ENCODE results near the gene SFXN4. TPM values are rescaled to one million over a fixed set of nuclear protein-coding genes. Genes with fewer than 3 reads are reported as not detected.
"Not testable (repeated sequence)": the region's sequence is repeated elsewhere in the genome, so short reads cannot be mapped to it uniquely, and the experiment has no call there.

The SFXN4 gene
- total RNA-seq, 3 donors from 2014 or later (not counting 1 experiment from before 2014, with no cell fraction given) = 5.5 to 13.7 (median 8.1) TPM

DNA sequence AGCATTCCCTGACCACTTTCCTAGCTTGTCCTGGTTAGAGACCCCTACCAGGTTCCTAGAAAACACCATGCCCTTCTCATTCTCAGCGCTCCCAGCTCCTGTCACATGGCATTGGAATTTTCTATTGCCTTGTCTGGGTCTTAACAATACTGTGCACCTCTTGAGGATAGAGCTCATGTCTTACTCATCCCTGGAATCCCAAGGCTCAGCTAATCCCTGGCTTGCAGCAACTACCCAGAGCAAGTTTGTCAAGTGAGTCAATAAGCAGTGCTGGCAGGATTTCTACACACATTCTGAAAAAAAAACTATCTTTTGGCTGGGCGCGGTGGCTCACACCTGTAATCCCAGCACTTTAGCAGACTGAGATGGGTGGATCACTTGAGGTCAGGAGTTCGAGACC lies 24.8 kb upstream of the SFXN4 start:
- no peaks in the 10 kb centered on the region for H3K27me3 ChIP-seq (ENCODE audit: control insufficient read depth, insufficient read depth, low read length)
- Mint-ChIP-seq H3K4me3 (no peak overlapping the region), H3K9me3 (no peaks in the 10 kb centered on the region), H3K4me1 (peaks cover 10 to 12% of the 10 kb centered on the region in 2 donors), H3K36me3 (no peaks in the 10 kb centered on the region), H3K27me3 (ENCODE audit: low read depth in 2 of 2) (peaks cover 0 to 12% of the 10 kb centered on the region in 2 donors), H3K27ac (peak overlapping the region in 1 of 2 donors; percentile 18)
- 92% methylated on average over 4 of the region's 4 CpGs for WGBS (ENCODE audit: insufficient coverage)
- no peak overlapping the region for H3K4me3 ChIP-seq (ENCODE audit: low read length)
- ATAC-seq (no peak), DNase-seq (no peak)
- no peaks in the 10 kb centered on the region for H3K36me3 ChIP-seq (ENCODE audit: control insufficient read depth, insufficient read depth, low read length)
- no peak overlapping the region for H3K27ac ChIP-seq (ENCODE audit: low read length)
- H3K9me3 ChIP-seq (ENCODE audit: control insufficient read depth, insufficient read depth, low read length) = no peaks in the 10 kb centered on the region
- peaks cover 14% of the 10 kb centered on the region for H3K4me1 ChIP-seq (ENCODE audit: control insufficient read depth, insufficient read depth, low read length)
- TF ChIP-seq, protein P1, sequence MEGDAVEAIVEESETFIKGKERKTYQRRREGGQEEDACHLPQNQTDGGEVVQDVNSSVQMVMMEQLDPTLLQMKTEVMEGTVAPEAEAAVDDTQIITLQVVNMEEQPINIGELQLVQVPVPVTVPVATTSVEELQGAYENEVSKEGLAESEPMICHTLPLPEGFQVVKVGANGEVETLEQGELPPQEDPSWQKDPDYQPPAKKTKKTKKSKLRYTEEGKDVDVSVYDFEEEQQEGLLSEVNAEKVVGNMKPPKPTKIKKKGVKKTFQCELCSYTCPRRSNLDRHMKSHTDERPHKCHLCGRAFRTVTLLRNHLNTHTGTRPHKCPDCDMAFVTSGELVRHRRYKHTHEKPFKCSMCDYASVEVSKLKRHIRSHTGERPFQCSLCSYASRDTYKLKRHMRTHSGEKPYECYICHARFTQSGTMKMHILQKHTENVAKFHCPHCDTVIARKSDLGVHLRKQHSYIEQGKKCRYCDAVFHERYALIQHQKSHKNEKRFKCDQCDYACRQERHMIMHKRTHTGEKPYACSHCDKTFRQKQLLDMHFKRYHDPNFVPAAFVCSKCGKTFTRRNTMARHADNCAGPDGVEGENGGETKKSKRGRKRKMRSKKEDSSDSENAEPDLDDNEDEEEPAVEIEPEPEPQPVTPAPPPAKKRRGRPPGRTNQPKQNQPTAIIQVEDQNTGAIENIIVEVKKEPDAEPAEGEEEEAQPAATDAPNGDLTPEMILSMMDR (IDR thresholded peaks at IDR 0.05) = no peak
- intact Hi-C loops (cut with micrococcal nuclease) = no loop called here

DNA sequence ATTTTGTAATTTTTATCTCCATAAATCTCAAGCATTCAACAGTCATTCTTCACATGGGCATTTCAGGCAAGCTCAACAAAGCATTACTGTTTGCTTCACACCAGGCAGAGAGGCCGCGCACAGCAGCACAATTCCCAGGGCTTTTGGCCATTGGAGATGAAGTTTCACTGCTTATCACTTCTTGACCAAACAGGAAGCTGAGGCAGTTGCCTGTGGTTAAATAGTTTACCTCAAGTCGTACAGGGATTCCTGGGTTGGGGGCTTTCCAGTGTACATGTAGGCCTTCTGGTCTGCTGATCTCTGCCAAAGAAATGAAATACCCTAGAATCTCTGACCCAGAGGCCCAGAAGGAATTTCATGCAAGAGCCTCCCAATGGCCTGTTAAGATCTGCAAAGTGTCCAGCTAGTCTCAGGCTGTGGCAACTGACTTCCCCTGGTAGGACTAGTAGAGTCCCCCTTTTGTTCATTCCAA lies 24.3 kb upstream of the SFXN4 start:
- H3K27ac ChIP-seq (ENCODE audit: low read length) = no peak overlapping the region
- no peaks in the 10 kb centered on the region for H3K36me3 Mint-ChIP-seq
- peaks cover 10 to 12% of the 10 kb centered on the region in 2 donors for H3K4me1 Mint-ChIP-seq
- no peak overlapping the region for H3K4me3 Mint-ChIP-seq
- no peak overlapping the region for H3K4me3 ChIP-seq (ENCODE audit: low read length)
- 9% methylated on average over 3 of the region's 3 CpGs for WGBS (ENCODE audit: insufficient coverage)
- DNase-seq (peak in 1 of 2 donors; percentile 49), ATAC-seq (peak; percentile 30 to 92 (median 53))
- H3K36me3 ChIP-seq (ENCODE audit: control insufficient read depth, insufficient read depth, low read length) = no peaks in the 10 kb centered on the region
- TF ChIP-seq, protein P1 (IDR thresholded peaks at IDR 0.05) = no peak
- H3K9me3 Mint-ChIP-seq = no peaks in the 10 kb centered on the region
- peaks cover 14% of the 10 kb centered on the region for H3K4me1 ChIP-seq (ENCODE audit: control insufficient read depth, insufficient read depth, low read length)
- H3K27me3 Mint-ChIP-seq (ENCODE audit: low read depth in 2 of 2) = peaks cover 0 to 12% of the 10 kb centered on the region in 2 donors
- H3K9me3 ChIP-seq (ENCODE audit: control insufficient read depth, insufficient read depth, low read length) = no peaks in the 10 kb centered on the region
- intact Hi-C loops (cut with micrococcal nuclease) = no loop called here
- peak overlapping the region in 1 of 2 donors; percentile 18 for H3K27ac Mint-ChIP-seq
- H3K27me3 ChIP-seq (ENCODE audit: control insufficient read depth, insufficient read depth, low read length) = no peaks in the 10 kb centered on the region

DNA sequence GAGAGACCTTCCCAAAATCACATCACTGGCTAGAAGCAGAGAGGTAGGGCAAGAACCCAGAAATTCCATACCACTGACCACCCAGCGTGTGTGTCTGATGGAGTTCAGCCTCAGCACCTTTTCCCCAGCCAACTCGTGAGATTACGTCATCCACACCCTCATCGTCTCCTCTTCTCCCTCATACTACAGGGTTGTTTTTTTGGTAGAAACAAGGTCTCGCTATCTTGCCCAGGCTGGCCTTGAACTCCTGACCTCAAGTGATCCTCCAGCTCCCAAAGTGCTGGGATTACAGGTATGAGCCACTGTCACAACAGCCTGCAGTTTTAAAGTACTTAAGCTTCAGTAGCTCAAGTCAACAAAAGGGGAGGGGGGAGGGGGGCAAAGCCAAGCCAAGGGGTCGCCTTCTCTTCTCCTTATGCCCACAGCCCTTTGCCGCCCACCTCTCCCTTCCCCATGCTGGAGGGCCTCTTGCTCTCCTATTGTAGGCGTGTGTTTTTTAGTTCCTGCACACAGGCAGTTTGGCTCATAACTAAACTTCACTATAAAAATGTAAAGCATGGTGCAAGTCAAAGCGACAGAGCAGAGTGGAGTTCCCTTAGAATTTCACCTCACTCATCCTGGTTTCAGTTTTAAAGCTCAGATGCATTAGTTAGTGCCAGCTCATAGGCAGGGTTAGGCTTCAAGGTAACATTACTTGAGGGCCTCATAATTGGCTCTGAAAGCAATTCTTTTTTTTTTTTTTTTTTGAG lies 18.3 kb upstream of the SFXN4 start:
- no peaks in the 10 kb centered on the region for H3K36me3 ChIP-seq (ENCODE audit: control insufficient read depth, insufficient read depth, low read length)
- no peak overlapping the region for H3K4me3 ChIP-seq (ENCODE audit: low read length)
- TF ChIP-seq, protein P1 (IDR thresholded peaks at IDR 0.05) = no peak
- DNase-seq (no peak), ATAC-seq (no peak)
- no peaks in the 10 kb centered on the region for H3K9me3 ChIP-seq (ENCODE audit: control insufficient read depth, insufficient read depth, low read length)
- Mint-ChIP-seq H3K4me1 (no peaks in the 10 kb centered on the region), H3K9me3 (no peaks in the 10 kb centered on the region), H3K4me3 (no peak overlapping the region), H3K27me3 (ENCODE audit: low read depth in 2 of 2) (peaks cover 0 to 2% of the 10 kb centered on the region in 2 donors), H3K36me3 (no peaks in the 10 kb centered on the region), H3K27ac (no peak overlapping the region)
- no peaks in the 10 kb centered on the region for H3K27me3 ChIP-seq (ENCODE audit: control insufficient read depth, insufficient read depth, low read length)
- no peak overlapping the region for H3K27ac ChIP-seq (ENCODE audit: low read length)
- WGBS (ENCODE audit: insufficient coverage) = 74% methylated on average over 8 of the region's 9 CpGs
- intact Hi-C loops (cut with micrococcal nuclease) = no loop called here
- peaks cover 7% of the 10 kb centered on the region for H3K4me1 ChIP-seq (ENCODE audit: control insufficient read depth, insufficient read depth, low read length)

- 96% methylated on average over 5 of the region's 7 CpGs for WGBS (ENCODE audit: insufficient coverage)
- H3K4me1 Mint-ChIP-seq = peaks cover 6 to 13% of the 10 kb centered on the region in 2 donors
- H3K27ac Mint-ChIP-seq; H3K36me3 Mint-ChIP-seq; H3K9me3 ChIP-seq (ENCODE audit: control insufficient read depth, insufficient read depth, low read length); H3K27ac ChIP-seq (ENCODE audit: low read length); H3K27me3 Mint-ChIP-seq (ENCODE audit: low read depth in 2 of 2); DNase-seq; H3K27me3 ChIP-seq (ENCODE audit: control insufficient read depth, insufficient read depth, low read length); ATAC-seq; intact Hi-C loops (cut with micrococcal nuclease); H3K36me3 ChIP-seq (ENCODE audit: control insufficient read depth, insufficient read depth, low read length); H3K4me3 Mint-ChIP-seq; H3K9me3 Mint-ChIP-seq; H3K4me3 ChIP-seq (ENCODE audit: low read length): not testable (repeated sequence)
- peaks cover 19% of the 10 kb centered on the region for H3K4me1 ChIP-seq (ENCODE audit: control insufficient read depth, insufficient read depth, low read length)
Observed at GRCh38 chr10:119180850-119181400, 15.4 kb upstream of the SFXN4 start.
